CD4-positive, alpha-beta memory T cell (primary cell): ENCODE results near the gene H2BK1. TPM values are rescaled to one million over a fixed set of nuclear protein-coding genes. Genes with fewer than 3 reads are reported as not detected.

ENCODE experiments used
- CTCF ChIA-PET: fragments of 350-600 bp; sonication (Branson Sonifier 250); formaldehyde crosslinking; loops from one replicate; lab custom pipeline; 2021; ENCODE audit warnings: inconsistent platforms; ENCODE audit not compliant: partially characterized antibody; lab: Charles Lee
- POLR2A ChIA-PET: fragments of 350-600 bp; sonication (Branson Sonifier 250); formaldehyde crosslinking; loops from one replicate; lab custom pipeline; 2021; ENCODE audit not compliant: partially characterized antibody; lab: Charles Lee
- DNase-seq, 5 donors: peaks; one replicate each; pipeline versions ENCODE4 v3.0.0 to v3.0.0-alpha.2; 2020 to 2022; ENCODE audit warnings: mixed read lengths in 1 of 5
- H3K27ac ChIP-seq: one replicate; pipeline ENCODE4 v1.7.0; 2013; ENCODE audit warnings: low read depth, low read length
- H3K27me3 ChIP-seq: 2 replicates; pipeline ENCODE4 v1.7.0; 2013; ENCODE audit warnings: mild to moderate bottlenecking, low read length, moderate library complexity; ENCODE audit not compliant: insufficient read depth
- H3K36me3 ChIP-seq: 2 replicates; pipeline ENCODE4 v1.7.0; 2013; ENCODE audit warnings: mild to moderate bottlenecking, low read length, moderate library complexity; ENCODE audit not compliant: insufficient read depth
- H3K4me1 ChIP-seq: 2 replicates; pipeline ENCODE4 v1.7.0; 2013; ENCODE audit warnings: mild to moderate bottlenecking, low read length, moderate library complexity; ENCODE audit not compliant: insufficient read depth
- H3K4me3 ChIP-seq, 2 donors: one replicate each; pipeline ENCODE4 v1.7.0; 2013; ENCODE audit warnings: low read length in 2 of 2, mild to moderate bottlenecking in 1 of 2
- H3K9me3 ChIP-seq, 2 donors: one replicate each; pipeline ENCODE4 v1.7.0; 2013; ENCODE audit warnings: low read length in 2 of 2, control low read depth in 1 of 2; ENCODE audit not compliant: control insufficient read depth in 1 of 2
- H3K27ac Mint-ChIP-seq, 7 donors: one replicate each; pipeline ENCODE4 v1.8.0; 2020 to 2021; ENCODE audit warnings: mixed read lengths in 7 of 7, mild to moderate bottlenecking in 6 of 7, inconsistent platforms in 3 of 7, moderate library complexity in 3 of 7
- H3K27me3 Mint-ChIP-seq, 2 donors: one replicate each; pipeline ENCODE4 v1.8.0; 2020 to 2021; ENCODE audit warnings: mixed read lengths in 2 of 2
- H3K36me3 Mint-ChIP-seq, 2 donors: one replicate each; pipeline ENCODE4 v1.8.0; 2020 to 2021; ENCODE audit warnings: mixed read lengths in 2 of 2, inconsistent platforms in 1 of 2, mild to moderate bottlenecking in 1 of 2
- H3K4me1 Mint-ChIP-seq, 4 donors: one replicate each; pipeline ENCODE4 v1.8.0; 2020 to 2021; ENCODE audit warnings: mixed read lengths in 4 of 4, mild to moderate bottlenecking in 1 of 4
- H3K4me3 Mint-ChIP-seq, 8 donors: one replicate each; pipeline ENCODE4 v1.8.0; 2020 to 2021; ENCODE audit warnings: mixed read lengths in 8 of 8, mild to moderate bottlenecking in 7 of 8, moderate library complexity in 6 of 8, inconsistent platforms in 3 of 8
- H3K9me3 Mint-ChIP-seq, 8 donors: one replicate each; pipeline ENCODE4 v1.8.0; 2020 to 2021; ENCODE audit warnings: mixed read lengths in 8 of 8, mild to moderate bottlenecking in 5 of 8, inconsistent platforms in 3 of 8, moderate library complexity in 1 of 8
- intact Hi-C: fragments of 100-400 bp; cut with micrococcal nuclease; formaldehyde crosslinking; loops from one replicate; pipeline ENCODE4 v1.15.1; 2023
- polyA plus RNA-seq, 2 donors: library from polyadenylated mRNA; unstranded; fragments of 300-500 nt; fragmentation: Illumina TruSeq; gene quantifications; one replicate each; pipeline ENCODE4 v1.2.3, GENCODE V29; 2021
- total RNA-seq, 2 experiments: library from RNA; stranded (reverse); gene quantifications; one replicate each; pipeline ENCODE4 v1.2.3, GENCODE V29; 2021

Gene H2BK1
- total and polyA plus RNA-seq, 4 experiments from 2014 or later: 4.9 to 6.9 TPM; not detected in 2

GRCh38 chr7:151205730-151206129 is 4.6 kb downstream of the H2BK1 start:
- H3K27ac ChIP-seq: peak overlapping the region; percentile 57
- H3K4me3 ChIP-seq: no peak overlapping the region
- Mint-ChIP-seq H3K4me1 (peaks cover 27 to 56% (median 40%) of the 10 kb centered on the region in 4 donors), H3K4me3 (peak overlapping the region in 4 of 8 donors; percentile 52 to 72 (median 56)), H3K36me3 (peaks cover 1 to 2% of the 10 kb centered on the region in 2 donors), H3K27ac (peak overlapping the region; percentile 30 to 99 (median 98)), H3K27me3 (no peaks in the 10 kb centered on the region), H3K9me3 (no peaks in the 10 kb centered on the region)
- no peak for DNase-seq
- ChIA-PET CTCF (interaction anchor here (2.9 kb wide), 1 partner anchor 38 kb away, joined by 26 read pairs; no protein-coding TSS in a partner anchor), POLR2A (interaction anchor here (1.0 to 2.7 kb wide), 3 partner anchors 21 to 74 kb away, joined by 3 to 25 read pairs (median 8); partner anchors contain the start of gene ABCF2)
- H3K27me3 ChIP-seq: no peaks in the 10 kb centered on the region
- H3K9me3 ChIP-seq: no peaks in the 10 kb centered on the region
- H3K4me1 ChIP-seq: peaks cover 37% of the 10 kb centered on the region
- intact Hi-C loops: loop anchor here (5.0 kb wide), 1 partner anchor 42 kb away; the partner anchor contains the start of gene SMARCD3
- no peaks in the 10 kb centered on the region for H3K36me3 ChIP-seq

GRCh38 chr7:151204383-151205032 is 5.8 kb downstream of the H2BK1 start:
- Histone ChIP-seq H3K4me1 (peaks cover 37% of the 10 kb centered on the region), H3K4me3 (no peak overlapping the region)
- POLR2A ChIA-PET: interaction anchor here (0.7 to 1.2 kb wide), 2 partner anchors 23 to 40 kb away, joined by 3 read pairs; no protein-coding TSS in a partner anchor

GRCh38 chr7:151202836-151203235 is 7.5 kb downstream of the H2BK1 start:
- H3K27ac ChIP-seq: no peak overlapping the region
- H3K36me3 Mint-ChIP-seq: no peaks in the 10 kb centered on the region
- H3K4me3 Mint-ChIP-seq: no peak overlapping the region
- CTCF ChIA-PET: no interaction called here
- intact Hi-C loops: no loop called here
- H3K27me3 Mint-ChIP-seq: no peaks in the 10 kb centered on the region
- H3K9me3 ChIP-seq: no peaks in the 10 kb centered on the region
- peaks cover 29% of the 10 kb centered on the region for H3K4me1 ChIP-seq
- POLR2A ChIA-PET: no interaction called here
- no peaks in the 10 kb centered on the region for H3K36me3 ChIP-seq
- no peaks in the 10 kb centered on the region for H3K27me3 ChIP-seq
- H3K4me3 ChIP-seq: no peak overlapping the region
- peak overlapping the region in 1 of 7 donors; percentile 32 for H3K27ac Mint-ChIP-seq
- H3K4me1 Mint-ChIP-seq: peaks cover 17 to 30% (median 25%) of the 10 kb centered on the region in 4 donors
- DNase-seq: no peak
- H3K9me3 Mint-ChIP-seq: no peaks in the 10 kb centered on the region

More at GRCh38 chr7:151204383-151205032, 5.8 kb downstream of the H2BK1 start:
- CTCF ChIA-PET: interaction anchor here (1.3 kb wide), 2 partner anchors 40 to 41 kb away, joined by 4 read pairs; no protein-coding TSS in a partner anchor
- no peaks in the 10 kb centered on the region for H3K27me3 ChIP-seq
- H3K36me3 ChIP-seq: no peaks in the 10 kb centered on the region
- H3K27ac ChIP-seq: no peak overlapping the region
- H3K4me1 Mint-ChIP-seq: peaks cover 25 to 44% (median 36%) of the 10 kb centered on the region in 4 donors
- H3K4me3 Mint-ChIP-seq: peak overlapping the region in 1 of 8 donors; percentile 54
- no peak for DNase-seq
- H3K36me3 Mint-ChIP-seq: no peaks in the 10 kb centered on the region
- H3K9me3 Mint-ChIP-seq: no peaks in the 10 kb centered on the region
- H3K9me3 ChIP-seq: no peaks in the 10 kb centered on the region
- H3K27ac Mint-ChIP-seq: peak overlapping the region in 5 of 7 donors; percentile 19 to 99 (median 75)
- intact Hi-C loops: loop anchor here (5.0 kb wide), 1 partner anchor 43 kb away; the partner anchor contains the start of gene SMARCD3
- no peaks in the 10 kb centered on the region for H3K27me3 Mint-ChIP-seq

- H3K9me3 Mint-ChIP-seq: no peaks in the 10 kb centered on the region
- no peak overlapping the region for H3K4me3 ChIP-seq
- no peaks in the 10 kb centered on the region for H3K36me3 ChIP-seq
- no peaks in the 10 kb centered on the region for H3K9me3 ChIP-seq
- H3K27me3 Mint-ChIP-seq: no peaks in the 10 kb centered on the region
- H3K4me1 Mint-ChIP-seq: peaks cover 6 to 20% (median 14%) of the 10 kb centered on the region in 4 donors
- no peaks in the 10 kb centered on the region for H3K36me3 Mint-ChIP-seq
- no peak overlapping the region for H3K27ac ChIP-seq
- no peak for DNase-seq
- H3K4me3 Mint-ChIP-seq: no peak overlapping the region
- peak overlapping the region in 2 of 7 donors; percentile 21 to 22 for H3K27ac Mint-ChIP-seq
- ChIA-PET POLR2A (no interaction called here), CTCF (no interaction called here)
- H3K4me1 ChIP-seq: peaks cover 18% of the 10 kb centered on the region
- H3K27me3 ChIP-seq: no peaks in the 10 kb centered on the region
- intact Hi-C loops: no loop called here
Measured at GRCh38 chr7:151201751-151202150, 8.5 kb downstream of the H2BK1 start.

GRCh38 chr7:151201344-151201743 is 8.9 kb downstream of the H2BK1 start:
- intact Hi-C loops: no loop called here
- Histone ChIP-seq H3K36me3 (no peaks in the 10 kb centered on the region), H3K9me3 (no peaks in the 10 kb centered on the region), H3K4me3 (no peak overlapping the region), H3K27ac (no peak overlapping the region), H3K4me1 (peaks cover 14% of the 10 kb centered on the region), H3K27me3 (peaks cover 1% of the 10 kb centered on the region)
- H3K27ac Mint-ChIP-seq: peak overlapping the region in 2 of 7 donors; percentile 13 to 63
- H3K4me3 Mint-ChIP-seq: no peak overlapping the region
- H3K27me3 Mint-ChIP-seq: no peaks in the 10 kb centered on the region
- no peaks in the 10 kb centered on the region for H3K36me3 Mint-ChIP-seq
- H3K4me1 Mint-ChIP-seq: peaks cover 3 to 15% (median 10%) of the 10 kb centered on the region in 4 donors
- POLR2A ChIA-PET: no interaction called here
- DNase-seq: no peak
- CTCF ChIA-PET: no interaction called here
- no peaks in the 10 kb centered on the region for H3K9me3 Mint-ChIP-seq

GRCh38 chr7:151198945-151199848 is 11.1 kb downstream of the H2BK1 start:
- Histone ChIP-seq H3K9me3 (no peaks in the 10 kb centered on the region), H3K4me3 (no peak overlapping the region), H3K27me3 (peaks cover 9% of the 10 kb centered on the region), H3K27ac (no peak overlapping the region), H3K36me3 (no peaks in the 10 kb centered on the region), H3K4me1 (peaks cover 16% of the 10 kb centered on the region)
- Mint-ChIP-seq H3K4me1 (peaks cover under 1 to 10% (median 9%) of the 10 kb centered on the region in 4 donors), H3K4me3 (no peak overlapping the region), H3K27ac (peak overlapping the region in 2 of 7 donors; percentile 24 to 46), H3K36me3 (no peaks in the 10 kb centered on the region), H3K9me3 (no peaks in the 10 kb centered on the region), H3K27me3 (no peaks in the 10 kb centered on the region)
- CTCF ChIA-PET: no interaction called here
- POLR2A ChIA-PET: interaction anchor here (0.5 to 1.2 kb wide), 2 partner anchors 15 to 30 kb away, joined by 3 to 4 read pairs; no protein-coding TSS in a partner anchor
- no peak for DNase-seq
- intact Hi-C loops: no loop called here
